Activated naive CD4-positive, alpha-beta T cell treated with anti-CD3 and anti-CD28 coated beads, Interleukin-2, amount 50 U/mL, for 72 hours (primary cell): ENCODE data around the gene TMCO6. TPM values are rescaled to one million over a fixed set of nuclear protein-coding genes. Genes with fewer than 3 reads are reported as not detected.

Experiments used
- ATAC-seq, 2 donors: fragments of 150-1000 bp; cut with Tn5 transposase; 2 replicates each; pipeline ENCODE4 v1.10.0; 2021; ENCODE audit warnings: mild to moderate bottlenecking in 2 of 2, moderate library complexity in 2 of 2
- DNase-seq, 2 donors: peaks; one replicate each; pipeline ENCODE4 v3.0.0; 2021 to 2022; ENCODE audit warnings: low spot score in 2 of 2
- H3K27ac Mint-ChIP-seq, 2 donors: one replicate each; pipeline ENCODE4 v1.8.0; 2022; ENCODE audit warnings: mild to moderate bottlenecking in 2 of 2, mixed read lengths in 2 of 2
- H3K36me3 Mint-ChIP-seq, 2 donors: one replicate each; pipeline ENCODE4 v1.8.0; 2022; ENCODE audit warnings: mixed read lengths in 2 of 2
- H3K9me3 Mint-ChIP-seq, 2 donors: one replicate each; pipeline ENCODE4 v1.8.0; 2022; ENCODE audit warnings: mixed read lengths in 2 of 2
- total RNA-seq, 2 donors: library from RNA; stranded (reverse); gene quantifications; one replicate each; pipeline ENCODE4 v1.2.3, GENCODE V29; 2022

Gene TMCO6
- total RNA-seq, 2 donors from 2014 or later, result 28.7 to 30.2 TPM

DNA sequence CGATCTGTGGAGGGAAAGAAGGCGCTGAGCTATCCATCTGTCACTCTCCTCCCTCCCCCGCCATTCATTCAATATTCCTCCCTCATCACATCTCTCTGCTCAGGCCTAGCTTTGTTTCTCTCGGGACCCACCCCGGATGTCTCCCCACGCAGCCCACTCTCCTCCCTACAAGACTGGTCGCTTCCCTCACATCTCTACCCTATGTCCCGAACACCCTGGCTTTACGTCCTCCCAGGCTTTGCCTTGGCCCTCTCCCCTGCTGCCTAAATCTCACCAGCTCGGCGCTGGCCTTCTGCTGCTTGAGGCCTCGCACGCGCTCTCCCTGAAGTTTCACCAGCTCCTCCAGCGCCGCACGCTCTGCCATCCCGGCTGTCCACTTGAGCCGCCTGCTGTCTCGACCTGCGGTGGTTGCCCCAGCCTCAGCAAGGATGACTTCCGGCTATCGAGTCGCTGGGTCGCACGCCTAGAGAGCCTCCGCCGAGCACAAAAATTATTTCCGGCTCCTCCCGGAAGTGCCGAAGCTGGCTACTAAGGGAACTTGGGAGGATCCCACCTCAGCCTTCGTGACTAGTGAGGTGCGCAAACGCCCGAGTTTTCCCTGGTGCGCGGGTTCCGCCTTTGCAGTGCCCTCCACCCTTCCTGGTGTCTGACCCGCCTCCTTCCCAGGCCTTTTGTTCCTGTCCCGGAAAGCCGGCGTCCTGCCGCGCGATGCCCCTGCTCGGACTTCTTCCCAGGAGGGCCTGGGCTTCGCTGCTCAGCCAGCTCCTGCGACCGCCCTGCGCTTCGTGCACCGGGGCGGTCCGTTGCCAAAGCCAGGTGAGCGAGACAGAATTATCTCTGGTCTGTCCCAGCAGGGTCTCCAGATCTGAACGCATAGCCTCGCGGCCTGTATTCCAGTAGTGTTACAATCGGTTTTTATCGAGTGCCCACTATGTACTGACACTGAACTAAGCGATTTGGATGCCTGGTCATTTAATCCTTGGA lies 52.0 kb downstream of the TMCO6 start, which contains the start of the genes HARS1 and HARS2:
HARS1 (minus strand) TSS at position 430 of the 984 bp plus-strand sequence; CDS start at position 364, 66 bp downstream.
HARS2 (plus strand) TSS at position 515 of the 984 bp plus-strand sequence; CDS start at position 709, 194 bp downstream.
- Mint-ChIP-seq H3K27ac (peak within 1 kb of the TSS; percentile 97 to 99), H3K36me3 (peaks cover 18 to 22% of the 10 kb centered on the region in 2 donors), H3K9me3 (no peaks in the 10 kb centered on the region)
- peak; percentile 95 to 97 for ATAC-seq
- peak; percentile 81 to 87 for DNase-seq

DNA sequence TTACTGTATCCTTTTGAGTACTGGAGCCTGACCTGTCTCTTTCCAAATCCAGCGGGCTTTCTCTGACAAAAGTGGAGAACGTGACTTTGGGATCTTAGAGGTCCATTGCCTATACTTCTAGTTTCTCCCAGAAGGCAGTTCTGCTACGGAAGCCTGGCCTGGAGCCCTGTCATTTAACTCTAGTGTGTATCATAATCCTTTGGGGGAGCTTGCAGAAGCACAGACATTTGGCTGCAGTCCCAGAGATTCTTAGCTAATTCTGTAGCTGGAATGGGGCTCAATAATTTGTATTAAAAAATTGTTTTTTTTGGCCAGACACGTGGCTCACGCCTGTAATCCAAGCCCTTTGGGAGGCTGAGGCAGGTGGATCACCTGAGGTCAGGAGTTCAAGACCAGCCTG lies 55.0 kb downstream of the TMCO6 start:
- Mint-ChIP-seq H3K27ac (no peak overlapping the region), H3K9me3 (no peaks in the 10 kb centered on the region), H3K36me3 (peaks cover 23 to 33% of the 10 kb centered on the region in 2 donors)
- ATAC-seq (no peak), DNase-seq (no peak)

Other genes with a start within 250 kb of the TMCO6 start
- gene ANKHD1, start 237.6 kb upstream of the TMCO6 start, total RNA-seq, result 100 to 1,000 TPM; 107 to 143 TPM
- 10 to 100 TPM; 13.0 to 14.8 TPM for gene EIF4EBP3, start 91.8 kb upstream of the TMCO6 start, total RNA-seq
- gene SRA1, start 82.0 kb upstream of the TMCO6 start, total RNA-seq, result 10 to 100 TPM; 29.3 to 55.0 TPM
- gene APBB3, start 74.9 kb upstream of the TMCO6 start, total RNA-seq, result 10 to 100 TPM; 36.6 to 38.1 TPM
- 10 to 100 TPM; 62.5 to 70.3 TPM for gene SLC35A4, start 74.6 kb upstream of the TMCO6 start, total RNA-seq
- gene CD14, start 6.3 kb upstream of the TMCO6 start, total RNA-seq, result 1 to 10 TPM in 1 of 2 donors, under 1 TPM in 1; 0.56 to 1.6 TPM
- gene NDUFA2, start 8.2 kb downstream of the TMCO6 start, total RNA-seq, result 10 to 100 TPM; 68.4 to 71.8 TPM
- 100 to 1,000 TPM in 1 of 2 donors, 10 to 100 TPM in 1; 87.6 to 108 TPM for gene IK, start 8.4 kb downstream of the TMCO6 start, total RNA-seq
- 10 to 100 TPM; 32.5 to 36.3 TPM for gene WDR55, start 25.5 kb downstream of the TMCO6 start, total RNA-seq
- 1 to 10 TPM in 1 of 2 donors, under 1 TPM in 1; 0.82 to 3.4 TPM for gene DND1, start 34.1 kb downstream of the TMCO6 start, total RNA-seq
- 10 to 100 TPM; 78.9 to 94.6 TPM for gene HARS1, start 51.9 kb downstream of the TMCO6 start, total RNA-seq
- 10 to 100 TPM; 29.8 to 34.1 TPM for gene HARS2, start 52.0 kb downstream of the TMCO6 start, total RNA-seq
- gene ZMAT2, start 61.0 kb downstream of the TMCO6 start, total RNA-seq, result 10 to 100 TPM; 50.9 to 72.1 TPM
- not detected for gene PCDHA1, start 146.7 kb downstream of the TMCO6 start, total RNA-seq
- gene PCDHA2, start 155.4 kb downstream of the TMCO6 start, total RNA-seq, result under 1 TPM in 1 of 2 donors, not detected in 1; 0.09 TPM
- not detected for gene PCDHA3, start 161.6 kb downstream of the TMCO6 start, total RNA-seq
- gene PCDHA4, start 167.6 kb downstream of the TMCO6 start, total RNA-seq, result not detected
- gene PCDHA5, start 182.2 kb downstream of the TMCO6 start, total RNA-seq, result not detected
- not detected for gene PCDHA6, start 188.5 kb downstream of the TMCO6 start, total RNA-seq
- gene PCDHA7, start 194.8 kb downstream of the TMCO6 start, total RNA-seq, result not detected
- not detected for gene PCDHA8, start 201.7 kb downstream of the TMCO6 start, total RNA-seq
- gene PCDHA9, start 208.9 kb downstream of the TMCO6 start, total RNA-seq, result not detected
- gene PCDHA10, start 216.4 kb downstream of the TMCO6 start, total RNA-seq, result not detected
- not detected for gene PCDHA11, start 229.5 kb downstream of the TMCO6 start, total RNA-seq
- gene PCDHA12, start 235.9 kb downstream of the TMCO6 start, total RNA-seq, result not detected
- gene PCDHA13, start 242.7 kb downstream of the TMCO6 start, total RNA-seq, result not detected